Measurements from ENCODE around the gene ITGB8.

Gene ITGB8

GRCh38 chr7:20393021-20393610 is 62.4 kb downstream of the ITGB8 start:
- DNase-seq (ENCODE audit: low read depth) = no peak
- TF ChIP-seq CTCF (conservative IDR thresholded peaks at IDR 0.05; ENCODE audit: low read length) = no peak
- H3K4me3 ChIP-seq (ENCODE audit: low read length) = no peak overlapping the region

- no peak for TF ChIP-seq CTCF (conservative IDR thresholded peaks at IDR 0.05; ENCODE audit: low read length)
- DNase-seq (ENCODE audit: low read depth) = no peak
- no peak overlapping the region for H3K4me3 ChIP-seq (ENCODE audit: low read length)
Measured at GRCh38 chr7:20393616-20394015, 62.9 kb downstream of the ITGB8 start.

- no peak overlapping the region for H3K4me3 ChIP-seq (ENCODE audit: low read length)
- DNase-seq (ENCODE audit: low read depth) = no peak
- TF ChIP-seq CTCF (conservative IDR thresholded peaks at IDR 0.05; ENCODE audit: low read length) = no peak
Measured at GRCh38 chr7:20394284-20394683, 63.6 kb downstream of the ITGB8 start.

GRCh38 chr7:20395104-20395503 is 64.4 kb downstream of the ITGB8 start:
- no peak for TF ChIP-seq CTCF (conservative IDR thresholded peaks at IDR 0.05; ENCODE audit: low read length)
- no peak for DNase-seq (ENCODE audit: low read depth)
- no peak overlapping the region for H3K4me3 ChIP-seq (ENCODE audit: low read length)

GRCh38 chr7:20395511-20395910 is 64.8 kb downstream of the ITGB8 start:
- no peak for DNase-seq (ENCODE audit: low read depth)
- no peak for TF ChIP-seq CTCF (conservative IDR thresholded peaks at IDR 0.05; ENCODE audit: low read length)
- H3K4me3 ChIP-seq (ENCODE audit: low read length) = no peak overlapping the region

- no peak for DNase-seq (ENCODE audit: low read depth)
- no peak for TF ChIP-seq CTCF (conservative IDR thresholded peaks at IDR 0.05; ENCODE audit: low read length)
- no peak overlapping the region for H3K4me3 ChIP-seq (ENCODE audit: low read length)
Measured at GRCh38 chr7:20399521-20399920, 68.8 kb downstream of the ITGB8 start.

GRCh38 chr7:20401861-20402746 is 71.4 kb downstream of the ITGB8 start:
- peak; percentile 23 for DNase-seq (ENCODE audit: low read depth)
- no peak for TF ChIP-seq CTCF (conservative IDR thresholded peaks at IDR 0.05; ENCODE audit: low read length)
- H3K4me3 ChIP-seq (ENCODE audit: low read length) = no peak overlapping the region

Measured in AG10803 (cell line).